Heart left ventricle (tissue), 13 donors: ENCODE data around the gene PPP1R12B.

Experiments
- CTCF ChIP-seq, 12 donors: fragments of 200-600 bp; sonication (generic) in 4 of 12; IDR thresholded peaks; one replicate each; pipeline versions ENCODE4 v1.5.0 to v1.8.0; 2018 to 2022; ENCODE audit warnings: antibody characterized with exemption in 12 of 12, mild to moderate bottlenecking in 5 of 12
- POLR2A ChIP-seq, 2 donors: fragments of 450-650 bp; IDR thresholded peaks; one replicate each; pipeline ENCODE4 v1.6.1; 2017; ENCODE audit warnings: antibody characterized with exemption in 2 of 2, mild to moderate bottlenecking in 2 of 2, moderate library complexity in 2 of 2
- donor health status: ischemic (EF 13 %, LVEDD 7.1; RV severe dilation, severe dysfunction).
- donor health status: DM: no; HTN: yes; CAD: no.
- donor health status: DM: no; HTN: no; CAD: no.
- donor health status: ischemic (EF 25% LVEDD 6.9; RV normal size, moderate dysfunction).
- donor health status: ischemic (EF 25% LVEDD 5.7; RV mildly dilated, moderate dysfunction).
- donor health status: ischemic (EF 35%, LVEDD 5.7; RV mildly dilated, moderate dysfunction).
- donor health status: nonischemic (EF 11% LVEDD 7.7; RV severe dilation, severe dysfunction).
- donor health status: DM: yes; HTN: yes; CAD: no.
- donor health status: PGD.
- donor health status: ischemic (EF 29% LVEDD 5.4; RV normal size, mild dysfunction).
- donor health status: nonischemic (EF 23%, LVEDD 6.1; RV moderate dilation, normal function).

GRCh38 chr1:202365092-202365815, 16.8 kb downstream of the PPP1R12B start:
- no peak for TF ChIP-seq POLR2A (IDR thresholded peaks at IDR 0.05)
- TF ChIP-seq CTCF (IDR thresholded peaks at IDR 0.05): no peak
